Upper lobe of left lung (tissue), 4 donors: ENCODE results near the gene MTURN.

Experiments used
- POLR2A ChIP-seq, 4 donors: fragments of 450-650 bp; IDR thresholded peaks; one replicate each; pipeline ENCODE4 v1.5.1; 2016 to 2017; ENCODE audit warnings: antibody characterized with exemption in 4 of 4, mild to moderate bottlenecking in 2 of 4
- POLR2AphosphoS5 ChIP-seq, 2 donors: sonication (generic); formaldehyde crosslinking; IDR thresholded peaks; one replicate each; pipeline ENCODE4 v1.5.1; 2017; ENCODE audit warnings: antibody characterized with exemption in 2 of 2
- TF ChIP-seq, protein P1 (sequence below), 6 experiments: fragments of 450-650 bp in 4 of 6; fragments of 200-600 bp in 2 of 6; sonication (generic) in 2 of 6; IDR thresholded peaks; one replicate each; pipeline ENCODE4 v1.5.1; 2016 to 2019; ENCODE audit warnings: antibody characterized with exemption in 6 of 6

- TF ChIP-seq POLR2A (IDR thresholded peaks at IDR 0.05), result no peak
- TF ChIP-seq POLR2AphosphoS5 (IDR thresholded peaks at IDR 0.05), result no peak
- TF ChIP-seq, protein P1, sequence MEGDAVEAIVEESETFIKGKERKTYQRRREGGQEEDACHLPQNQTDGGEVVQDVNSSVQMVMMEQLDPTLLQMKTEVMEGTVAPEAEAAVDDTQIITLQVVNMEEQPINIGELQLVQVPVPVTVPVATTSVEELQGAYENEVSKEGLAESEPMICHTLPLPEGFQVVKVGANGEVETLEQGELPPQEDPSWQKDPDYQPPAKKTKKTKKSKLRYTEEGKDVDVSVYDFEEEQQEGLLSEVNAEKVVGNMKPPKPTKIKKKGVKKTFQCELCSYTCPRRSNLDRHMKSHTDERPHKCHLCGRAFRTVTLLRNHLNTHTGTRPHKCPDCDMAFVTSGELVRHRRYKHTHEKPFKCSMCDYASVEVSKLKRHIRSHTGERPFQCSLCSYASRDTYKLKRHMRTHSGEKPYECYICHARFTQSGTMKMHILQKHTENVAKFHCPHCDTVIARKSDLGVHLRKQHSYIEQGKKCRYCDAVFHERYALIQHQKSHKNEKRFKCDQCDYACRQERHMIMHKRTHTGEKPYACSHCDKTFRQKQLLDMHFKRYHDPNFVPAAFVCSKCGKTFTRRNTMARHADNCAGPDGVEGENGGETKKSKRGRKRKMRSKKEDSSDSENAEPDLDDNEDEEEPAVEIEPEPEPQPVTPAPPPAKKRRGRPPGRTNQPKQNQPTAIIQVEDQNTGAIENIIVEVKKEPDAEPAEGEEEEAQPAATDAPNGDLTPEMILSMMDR (IDR thresholded peaks at IDR 0.05), result no peak
These were observed 15.0 kb downstream of the MTURN start for GRCh38 chr7:30149640-30150272.
